NT2/D1 (cell line): Measurements from ENCODE around the gene CLP1.
A peak's percentile ranks its signal among the peaks of the same experiment; 100 is the strongest.
"Not testable (repeated sequence)": the region's sequence is repeated elsewhere in the genome, so short reads cannot be mapped to it uniquely, and the experiment has no call there.

ENCODE experiments used
- DNase-seq: peaks from one replicate; pipeline ENCODE4 v3.0.0-alpha.2; 2011; ENCODE audit warnings: low read depth, low spot score
- H3K27me3 ChIP-seq: 2 replicates; pipeline ENCODE4 v1.6.0; 2011; ENCODE audit warnings: mild to moderate bottlenecking; ENCODE audit not compliant: insufficient read length, insufficient read depth
- H3K36me3 ChIP-seq: 2 replicates; pipeline ENCODE4 v1.6.1; 2011; ENCODE audit warnings: mild to moderate bottlenecking, low read length, mixed read lengths; ENCODE audit not compliant: insufficient read depth, insufficient read length
- H3K4me1 ChIP-seq: 2 replicates; pipeline ENCODE4 v1.5.1; 2011; ENCODE audit not compliant: insufficient read depth, insufficient read length
- H3K4me3 ChIP-seq: 2 replicates; pipeline ENCODE4 v1.5.1; 2011; ENCODE audit warnings: low read depth; ENCODE audit not compliant: insufficient read length
- H3K9ac ChIP-seq: 2 replicates; pipeline ENCODE4 v1.6.0; 2011; ENCODE audit warnings: low read depth; ENCODE audit not compliant: insufficient read length
- H3K9me3 ChIP-seq: 2 replicates; pipeline ENCODE4 v1.5.1; 2011; ENCODE audit warnings: mild to moderate bottlenecking, low read length; ENCODE audit not compliant: insufficient read depth
- SUZ12 ChIP-seq: IDR thresholded peaks from 2 replicates; pipeline ENCODE4 v1.6.1; 2011; ENCODE audit not compliant: insufficient read length, insufficient read depth; ENCODE audit errors: extremely low read depth
- YY1 ChIP-seq: IDR thresholded peaks from 2 replicates; pipeline ENCODE4 v1.6.1; 2011; ENCODE audit not compliant: insufficient read length, insufficient read depth
- ZNF274 ChIP-seq: IDR thresholded peaks from 2 replicates; pipeline ENCODE4 v1.6.1; 2011; ENCODE audit warnings: mild to moderate bottlenecking, low read depth, low read length

CLP1 gene

DNA sequence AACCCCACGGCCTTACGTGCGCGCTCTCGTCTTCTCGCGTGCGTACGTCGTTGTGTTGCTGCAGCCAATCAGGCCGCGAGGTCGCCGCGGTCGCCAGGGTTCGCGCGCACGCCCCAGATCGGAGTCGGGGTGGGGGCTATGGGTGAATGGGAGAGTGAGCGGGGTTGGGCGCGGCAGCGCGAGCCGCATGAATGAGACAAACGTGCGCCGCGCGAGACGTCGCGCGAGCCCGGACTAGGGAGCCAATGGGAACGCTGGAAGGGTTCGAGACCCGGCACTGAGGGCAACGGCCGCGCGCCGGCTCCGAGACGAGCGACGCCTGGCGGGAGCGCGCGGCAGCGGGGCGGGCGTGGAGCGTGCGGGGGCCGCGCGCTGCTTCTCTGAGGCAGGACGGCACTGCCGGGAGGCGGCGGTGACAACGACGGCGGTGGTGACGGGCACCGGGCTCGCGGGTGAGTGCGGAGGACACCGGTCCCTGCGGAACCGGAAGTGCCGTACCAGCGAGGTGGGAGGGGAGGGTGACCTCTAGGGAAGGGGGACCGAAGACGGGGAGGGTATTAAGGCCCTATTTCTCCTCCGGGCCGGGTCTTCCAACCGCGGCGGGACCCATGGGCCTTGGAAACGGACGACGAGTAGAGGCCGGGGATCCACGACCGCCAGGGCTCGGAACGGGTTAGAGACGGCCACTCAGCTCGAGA lies 10.3 kb downstream of the CLP1 start, which contains the start of gene ZDHHC5:
TSS of gene ZDHHC5 (plus strand) at position 379 of the 698 bp plus-strand sequence. CDS start 4,977 bp downstream, outside the sequence.
- no peaks in the 10 kb centered on the region for H3K4me1 ChIP-seq
- DNase-seq = peak; percentile 99
- peak within 1 kb of the TSS; percentile 99 for H3K9ac ChIP-seq
- TF ChIP-seq YY1 (no peak), ZNF274 (no peak)
- H3K36me3 ChIP-seq = peaks cover 14% of the 10 kb centered on the region
- peak within 1 kb of the TSS; percentile 92 for H3K4me3 ChIP-seq
- H3K27me3 ChIP-seq = no peaks in the 10 kb centered on the region
- H3K9me3 ChIP-seq = no peaks in the 10 kb centered on the region

DNA sequence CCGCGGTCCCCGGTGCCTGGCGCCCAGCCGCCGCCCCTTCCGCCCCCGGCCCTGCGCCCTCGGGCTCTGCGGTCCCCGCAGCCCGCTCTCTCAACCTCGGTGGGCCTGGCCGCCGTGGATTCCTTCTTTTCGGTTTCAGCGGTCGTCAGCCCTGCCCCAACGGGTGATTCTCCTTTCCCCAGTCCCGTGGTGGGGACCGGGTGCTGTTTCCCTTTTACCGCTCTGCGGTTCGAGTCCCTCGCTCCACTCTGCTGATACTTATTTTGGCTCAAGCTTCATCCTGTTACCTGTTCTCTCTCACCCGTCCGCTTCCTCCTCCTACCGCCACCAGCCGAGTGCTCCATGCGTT lies 10.8 kb downstream of the CLP1 start:
- peak overlapping the region; percentile 92 for H3K4me3 ChIP-seq
- H3K4me1 ChIP-seq = no peaks in the 10 kb centered on the region
- H3K27me3 ChIP-seq = no peaks in the 10 kb centered on the region
- DNase-seq = no peak
- peaks cover 19% of the 10 kb centered on the region for H3K36me3 ChIP-seq
- TF ChIP-seq ZNF274 (no peak), SUZ12 (no peak), YY1 (no peak)
- H3K9ac ChIP-seq = peak overlapping the region; percentile 99
- H3K9me3 ChIP-seq = no peaks in the 10 kb centered on the region

DNA sequence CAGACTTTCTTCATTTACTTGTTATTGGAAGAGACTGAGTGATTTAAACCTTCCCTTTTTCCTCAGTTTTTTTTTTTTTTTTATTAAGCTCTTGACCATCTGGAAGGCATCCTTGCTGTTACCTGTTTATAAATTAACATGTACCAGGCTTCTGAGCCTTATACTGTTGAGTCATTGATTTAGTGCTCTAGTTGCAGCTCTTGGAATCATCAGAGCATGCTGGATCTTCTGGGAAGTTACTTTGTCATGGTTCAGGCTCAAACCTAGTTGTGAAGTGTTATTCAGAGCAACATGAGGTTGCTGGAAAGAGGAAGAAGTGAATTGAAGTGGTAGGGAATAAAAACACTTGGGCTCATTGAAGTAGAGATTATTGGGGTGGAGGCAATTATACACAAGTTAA lies 16.7 kb downstream of the CLP1 start:
- no peaks in the 10 kb centered on the region for H3K9me3 ChIP-seq
- no peaks in the 10 kb centered on the region for H3K27me3 ChIP-seq
- no peak overlapping the region for H3K9ac ChIP-seq
- no peak overlapping the region for H3K4me3 ChIP-seq
- no peak for TF ChIP-seq YY1
- TF ChIP-seq ZNF274 = no peak
- no peak for TF ChIP-seq SUZ12
- DNase-seq = no peak
- peaks cover 59% of the 10 kb centered on the region for H3K36me3 ChIP-seq
- H3K4me1 ChIP-seq = no peaks in the 10 kb centered on the region

GRCh38 chr11:57675176-57675941 lies 17.8 kb downstream of the CLP1 start:
- H3K27me3 ChIP-seq = no peaks in the 10 kb centered on the region
- H3K9ac ChIP-seq = no peak overlapping the region
- DNase-seq = no peak

DNA sequence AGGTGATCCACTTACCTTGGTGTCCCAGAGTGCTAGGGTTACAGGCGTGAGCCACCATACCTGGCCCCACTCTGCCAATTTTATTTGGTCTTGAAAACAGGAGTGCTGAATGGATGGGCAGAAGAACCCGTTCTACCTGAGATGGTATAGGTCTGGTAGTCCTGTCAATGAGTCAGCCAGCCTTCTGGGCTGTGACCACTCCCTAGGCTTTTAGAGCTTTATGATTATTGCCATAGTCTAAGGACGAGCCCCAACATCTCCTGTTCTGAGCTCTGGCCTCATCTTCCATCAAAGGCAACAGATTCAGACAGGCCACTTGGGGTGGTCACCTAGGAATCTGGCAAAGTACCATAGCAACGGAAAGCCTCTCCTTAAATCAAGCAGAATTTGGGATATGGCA lies 21.8 kb downstream of the CLP1 start:
- Histone ChIP-seq H3K9me3 (no peaks in the 10 kb centered on the region), H3K9ac (no peak overlapping the region), H3K36me3 (peaks cover 76% of the 10 kb centered on the region), H3K4me3 (no peak overlapping the region), H3K4me1 (no peaks in the 10 kb centered on the region), H3K27me3 (no peaks in the 10 kb centered on the region)
- DNase-seq = no peak
- TF ChIP-seq ZNF274 = no peak
- TF ChIP-seq SUZ12 = no peak
- no peak for TF ChIP-seq YY1

More at GRCh38 chr11:57675176-57675941, 17.8 kb downstream of the CLP1 start:
- Histone ChIP-seq H3K9me3 (no peaks in the 10 kb centered on the region), H3K36me3 (peaks cover 67% of the 10 kb centered on the region), H3K4me3 (no peak overlapping the region), H3K4me1 (no peaks in the 10 kb centered on the region)
- TF ChIP-seq SUZ12 = no peak

GRCh38 chr11:57680552-57680874 lies 23.0 kb downstream of the CLP1 start:
- no peak overlapping the region for H3K9ac ChIP-seq
- no peaks in the 10 kb centered on the region for H3K4me1 ChIP-seq
- H3K36me3 ChIP-seq = peaks cover 76% of the 10 kb centered on the region
- H3K9me3 ChIP-seq = no peaks in the 10 kb centered on the region
- no peak overlapping the region for H3K4me3 ChIP-seq
- no peaks in the 10 kb centered on the region for H3K27me3 ChIP-seq
- TF ChIP-seq ZNF274 (no peak), YY1 (no peak), SUZ12 (no peak)
- DNase-seq = no peak

GRCh38 chr11:57681168-57681567 lies 23.6 kb downstream of the CLP1 start:
- Histone ChIP-seq H3K4me1 (no peaks in the 10 kb centered on the region), H3K9ac (no peak overlapping the region), H3K4me3 (no peak overlapping the region), H3K27me3 (no peaks in the 10 kb centered on the region), H3K9me3 (no peaks in the 10 kb centered on the region), H3K36me3 (peaks cover 78% of the 10 kb centered on the region)
- no peak for DNase-seq
- TF ChIP-seq YY1 (no peak), ZNF274 (no peak)

GRCh38 chr11:57690474-57690873 lies 32.9 kb downstream of the CLP1 start:
- H3K9ac ChIP-seq, H3K4me1 ChIP-seq, H3K4me3 ChIP-seq, DNase-seq, H3K9me3 ChIP-seq, H3K27me3 ChIP-seq: not testable (repeated sequence)
- peaks cover 85% of the 10 kb centered on the region for H3K36me3 ChIP-seq
